GM19324 (cell line): ENCODE measurements around the gene CTTN.
"Not testable (repeated sequence)": the region's sequence is repeated elsewhere in the genome, so short reads cannot be mapped to it uniquely, and the experiment has no call there.

Experiments
- ATAC-seq: cut with Tn5 transposase; IDR thresholded peaks from one replicate; pipeline ENCODE4 v1.9.1; 2021; ENCODE audit warnings: mild to moderate bottlenecking, moderate library complexity; ENCODE audit not compliant: unreplicated experiment, low FRiP score

The CTTN gene

DNA sequence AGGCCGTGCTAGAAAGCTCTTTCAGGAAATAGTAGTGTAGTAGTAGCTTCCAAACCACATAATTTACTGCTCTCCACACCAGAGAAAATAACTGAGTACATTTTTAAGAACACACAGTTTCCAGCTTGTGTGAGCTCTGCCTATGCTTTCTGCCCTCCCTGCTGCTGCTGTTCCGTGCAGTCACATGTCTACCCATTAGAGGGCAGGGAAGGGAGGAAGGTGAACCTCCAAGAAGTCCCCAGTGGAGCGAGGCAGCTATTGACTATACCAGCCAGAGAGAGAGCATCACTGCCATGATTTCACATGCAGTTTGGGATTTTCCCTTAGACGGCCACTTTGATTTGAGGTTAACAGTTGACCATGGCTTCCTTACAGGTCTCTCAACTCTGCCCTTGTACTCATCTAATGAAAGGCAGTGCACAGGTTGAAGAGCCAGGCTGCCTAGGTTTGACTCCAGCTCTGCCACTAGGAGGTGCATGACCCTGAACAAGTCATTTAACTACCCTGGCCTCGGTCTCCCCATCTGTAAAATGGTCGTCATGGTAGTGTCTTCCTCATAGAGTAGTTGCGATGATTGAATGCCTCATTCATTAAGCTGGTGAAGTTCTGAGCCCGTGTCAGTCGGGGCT lies 19.7 kb upstream of the CTTN start:
- no peak for ATAC-seq

DNA sequence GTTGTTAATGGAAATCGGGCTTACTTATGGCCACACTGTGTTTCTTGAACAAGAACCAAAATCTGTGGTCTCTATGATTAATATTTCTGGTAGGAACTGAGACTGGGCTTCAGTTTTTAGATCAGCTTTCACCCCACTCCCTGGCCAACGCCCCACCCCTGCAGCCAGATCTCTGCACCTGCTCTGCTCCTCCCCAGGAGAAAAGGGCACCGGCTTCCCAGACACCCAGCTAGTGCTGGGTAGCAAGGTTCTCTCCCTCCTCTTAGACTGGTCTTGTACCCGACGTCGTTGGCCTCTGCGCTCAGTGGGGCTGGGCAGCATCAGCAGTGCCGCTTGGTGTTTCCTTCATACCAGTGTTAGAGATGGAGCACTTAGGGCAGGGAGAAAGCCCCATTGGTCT lies 17.0 kb upstream of the CTTN start:
- no peak for ATAC-seq

DNA sequence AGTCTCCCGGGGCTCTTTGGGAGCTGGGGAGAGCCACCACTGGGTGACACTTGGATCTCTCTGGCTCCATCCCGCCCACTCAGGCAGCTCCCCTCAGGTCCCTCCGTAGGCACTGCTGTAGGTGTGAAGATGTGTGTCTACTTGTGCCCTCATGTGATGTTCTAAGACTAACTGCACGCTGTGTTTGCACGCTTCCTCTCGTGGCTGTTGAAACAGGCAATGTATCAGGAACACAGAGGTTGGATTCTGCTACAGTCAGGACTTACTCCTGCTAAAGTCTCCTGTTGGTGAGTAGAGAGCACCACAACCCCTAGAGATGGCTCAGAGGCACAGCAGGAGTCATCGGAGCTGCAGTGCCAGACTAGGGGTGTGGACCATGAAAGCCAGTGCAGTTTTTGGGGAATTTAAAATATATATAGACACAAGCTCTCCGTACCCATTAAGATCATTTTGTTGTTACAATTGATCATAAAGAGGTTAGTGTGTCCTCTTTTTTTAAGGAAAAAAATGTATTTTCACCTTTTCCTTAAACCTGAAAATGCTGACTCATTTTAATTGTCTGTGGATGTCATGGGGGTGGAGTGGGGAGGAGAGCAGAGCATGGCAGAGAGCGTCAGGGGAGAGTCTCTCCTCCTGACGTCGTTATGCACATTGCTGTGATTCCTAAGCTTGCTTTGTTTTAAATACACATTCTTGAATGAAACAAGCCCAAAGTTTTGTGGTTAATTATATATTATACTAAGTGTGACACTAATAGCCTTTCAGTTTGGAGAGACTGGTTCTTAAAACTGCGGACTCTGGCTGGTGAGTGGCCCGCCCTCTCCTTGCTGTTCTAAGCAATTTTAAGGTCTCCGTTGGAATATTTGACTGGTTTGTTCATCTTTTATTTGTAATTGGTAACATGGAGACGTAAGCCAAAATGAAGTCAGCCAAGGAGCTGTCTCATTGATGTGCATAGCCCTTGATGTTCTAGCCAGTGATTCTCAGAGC lies 16.2 kb upstream of the CTTN start:
- ATAC-seq: no peak

DNA sequence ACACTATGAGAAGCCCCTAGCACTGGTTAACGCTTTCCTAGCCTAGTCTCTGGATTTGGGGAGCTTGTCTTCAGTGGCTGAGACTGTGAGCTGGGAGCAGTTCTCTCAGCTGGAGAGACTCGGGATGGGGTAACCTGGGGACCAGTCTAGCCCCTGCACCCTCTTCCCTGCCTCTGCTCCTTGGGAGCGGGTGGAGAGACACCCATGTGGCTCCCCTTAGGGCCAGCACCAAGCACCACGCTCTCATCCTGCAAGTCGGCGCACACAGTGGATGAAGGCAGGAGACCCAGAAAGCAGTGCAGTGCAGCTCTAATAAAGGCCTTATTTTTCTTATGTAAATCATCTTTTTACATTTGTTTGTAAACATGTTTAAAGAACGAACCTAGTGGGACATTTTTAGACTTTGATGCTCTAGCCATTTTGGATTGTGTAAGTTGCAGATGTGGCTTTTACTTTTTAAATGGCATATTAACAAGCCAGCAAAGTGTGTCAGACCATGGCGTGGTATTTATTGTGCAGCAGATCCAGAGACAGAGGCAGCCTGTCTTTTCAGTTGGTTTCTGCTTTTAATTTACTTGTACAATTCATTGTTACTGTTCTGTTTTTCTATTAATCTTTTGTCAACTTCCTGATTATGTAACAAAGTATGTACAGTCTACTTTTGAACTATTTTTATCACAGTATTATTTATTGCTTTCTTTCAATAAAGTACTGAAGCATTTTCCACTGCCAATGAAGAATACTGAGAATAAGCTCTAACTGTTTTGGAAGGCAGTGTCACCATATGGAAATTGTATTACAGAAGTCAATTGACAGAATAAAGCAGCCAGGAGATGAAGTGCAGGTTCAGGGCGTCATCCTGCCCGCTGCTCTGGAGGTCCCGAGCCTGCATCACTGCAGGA lies 14.4 kb upstream of the CTTN start:
- ATAC-seq: no peak

DNA sequence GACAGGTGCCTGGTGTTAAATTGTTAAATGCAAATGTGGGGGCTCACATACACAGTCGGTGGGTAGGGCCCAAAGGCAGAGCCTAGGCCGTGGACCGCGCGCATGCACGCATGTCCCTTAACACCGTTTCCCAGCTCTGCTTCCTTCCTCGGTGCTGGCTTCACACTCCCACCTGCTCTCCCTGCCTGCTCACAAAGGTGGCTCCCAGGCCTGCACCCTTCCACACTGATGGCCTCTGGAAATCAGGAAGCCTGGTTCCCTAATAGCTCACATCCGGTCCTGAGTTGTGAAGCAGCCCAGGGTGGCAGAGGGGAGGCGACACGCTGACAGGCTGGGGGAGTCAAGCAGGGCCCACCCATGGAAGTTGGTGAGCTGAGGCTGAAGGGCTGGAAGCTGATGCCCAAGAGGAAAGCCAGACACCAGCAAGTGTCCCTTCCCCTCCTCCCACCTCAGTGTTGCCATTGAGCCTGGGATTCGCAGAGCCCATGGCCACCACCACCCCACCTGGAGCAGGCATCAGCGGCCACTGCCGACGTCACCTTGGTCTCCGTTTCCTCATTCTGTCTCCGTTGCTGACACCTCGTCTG lies 13.7 kb upstream of the CTTN start:
- no peak for ATAC-seq

DNA sequence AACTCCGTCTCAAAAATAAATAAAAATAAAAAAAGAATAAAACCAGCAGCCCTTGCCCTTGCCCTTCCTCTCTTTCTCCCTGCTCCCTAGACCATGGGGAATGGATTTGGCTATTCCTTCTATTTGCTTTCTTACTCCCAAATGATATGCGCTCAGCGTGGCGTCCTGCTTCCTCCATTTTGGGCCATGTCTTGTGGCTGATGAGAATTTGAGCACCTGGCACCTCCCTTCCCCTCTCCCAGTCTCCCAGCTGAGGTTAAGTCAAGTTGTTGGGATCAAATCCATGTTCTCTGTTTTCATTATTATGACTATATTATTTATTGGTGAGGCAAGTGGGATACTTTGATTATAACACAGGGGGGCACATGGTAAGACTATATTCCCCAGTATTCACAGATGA lies 10.8 kb upstream of the CTTN start:
- ATAC-seq: no peak

DNA sequence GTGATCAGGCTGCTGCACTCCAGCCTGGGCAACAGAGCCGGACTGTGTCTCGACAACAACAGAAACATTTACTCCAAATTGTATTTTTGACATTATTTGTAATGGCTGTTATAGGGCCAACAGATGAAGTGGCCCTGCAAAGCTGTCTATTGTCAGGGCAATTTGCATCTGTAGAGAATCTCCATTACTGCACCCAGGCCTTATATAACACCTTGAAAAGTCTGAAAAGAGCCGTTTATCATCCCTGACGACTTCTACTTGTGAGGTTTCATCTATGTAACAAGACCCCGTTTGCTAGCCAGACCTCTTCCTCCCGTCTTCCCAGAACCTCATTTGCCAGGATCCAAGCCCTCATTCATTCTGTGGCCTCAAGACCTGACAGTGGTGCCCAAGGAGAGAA lies 9.1 kb upstream of the CTTN start:
- no peak for ATAC-seq

DNA sequence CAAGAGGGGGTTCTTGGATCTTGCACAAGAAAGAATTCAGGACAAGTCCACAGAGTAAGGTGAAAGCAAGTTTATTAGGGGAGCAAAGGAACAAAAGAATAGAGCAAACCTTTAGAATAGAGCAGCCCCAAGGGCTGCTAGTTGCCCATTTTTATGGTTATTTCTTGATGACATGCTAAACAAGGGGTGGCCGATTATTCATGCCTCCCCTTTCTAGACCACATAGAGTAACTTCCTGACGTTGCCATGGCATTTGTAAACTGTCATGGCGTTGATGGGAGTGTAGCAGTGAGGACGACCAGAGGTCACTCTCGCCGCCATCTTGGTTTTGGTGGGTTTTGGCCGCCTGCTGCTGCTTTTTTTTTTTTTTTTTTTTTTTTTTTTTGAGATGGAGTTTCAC lies 7.4 kb upstream of the CTTN start:
- not testable (repeated sequence) for ATAC-seq

DNA sequence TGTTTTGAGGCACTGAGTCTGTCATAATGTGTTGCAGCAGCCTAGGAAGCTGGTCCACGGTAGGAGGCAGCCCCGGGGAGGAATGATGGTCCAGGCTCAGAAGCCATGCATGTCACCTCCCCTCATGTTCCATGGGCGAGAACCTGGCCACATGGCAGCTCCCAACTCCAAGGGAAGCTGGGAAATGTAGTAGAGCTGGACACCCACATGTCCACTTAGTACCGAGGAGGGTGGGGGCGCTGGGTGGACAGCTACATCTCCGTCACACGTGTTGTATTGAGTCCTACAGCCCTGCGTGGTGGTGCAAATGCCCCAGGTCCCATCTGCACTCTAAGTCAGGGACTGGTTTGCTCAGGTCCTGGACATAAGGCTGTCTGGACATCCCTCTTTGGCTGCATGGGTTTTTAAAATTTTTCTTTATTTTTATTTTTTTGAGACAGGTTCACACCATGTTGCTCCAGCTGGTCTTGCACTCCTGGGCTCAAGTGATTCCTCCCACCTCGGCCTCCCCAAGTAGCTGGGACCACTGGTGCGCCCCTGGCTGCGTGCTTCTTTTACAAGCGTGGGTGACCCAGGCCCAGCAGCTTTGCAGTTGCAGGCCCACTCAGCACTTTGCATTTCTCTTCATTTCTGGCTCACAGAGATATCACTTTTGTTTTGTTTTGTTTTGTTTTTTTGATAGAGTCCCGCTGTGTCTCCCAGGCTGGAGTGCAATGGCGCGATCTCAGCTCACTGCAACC lies 3.9 kb upstream of the CTTN start:
- ATAC-seq: no peak

DNA sequence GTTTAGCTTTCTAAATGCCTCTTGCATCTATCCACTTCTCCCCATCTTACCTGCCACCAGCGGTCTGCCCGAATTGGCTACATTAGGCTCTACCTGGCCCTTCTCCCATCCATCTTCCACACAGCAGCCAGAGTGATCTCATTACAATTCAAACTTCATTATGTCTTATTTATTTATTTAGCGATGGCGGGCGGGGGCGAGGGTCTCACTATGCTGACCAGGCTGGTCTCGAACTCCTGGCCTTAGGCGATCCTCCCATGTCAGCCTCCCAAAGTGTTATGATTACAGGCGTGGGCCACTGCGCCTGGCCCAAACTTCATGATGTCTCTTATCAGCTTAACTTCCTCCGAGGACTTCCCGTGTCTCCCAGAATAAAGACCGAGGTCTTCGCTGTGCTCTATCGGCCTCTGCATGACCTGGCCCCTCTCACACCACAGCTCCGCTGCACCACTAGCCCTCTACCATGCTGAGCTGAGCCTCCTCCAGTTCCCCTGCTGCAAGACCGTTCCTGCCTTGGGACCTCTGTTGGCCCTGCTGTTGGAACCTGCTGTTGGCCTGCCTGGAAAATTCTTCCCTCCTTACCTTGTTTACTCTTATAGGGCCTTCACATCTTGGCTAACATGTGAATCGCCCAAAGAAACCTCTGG lies 870 bp upstream of the CTTN start:
- no peak for ATAC-seq

DNA sequence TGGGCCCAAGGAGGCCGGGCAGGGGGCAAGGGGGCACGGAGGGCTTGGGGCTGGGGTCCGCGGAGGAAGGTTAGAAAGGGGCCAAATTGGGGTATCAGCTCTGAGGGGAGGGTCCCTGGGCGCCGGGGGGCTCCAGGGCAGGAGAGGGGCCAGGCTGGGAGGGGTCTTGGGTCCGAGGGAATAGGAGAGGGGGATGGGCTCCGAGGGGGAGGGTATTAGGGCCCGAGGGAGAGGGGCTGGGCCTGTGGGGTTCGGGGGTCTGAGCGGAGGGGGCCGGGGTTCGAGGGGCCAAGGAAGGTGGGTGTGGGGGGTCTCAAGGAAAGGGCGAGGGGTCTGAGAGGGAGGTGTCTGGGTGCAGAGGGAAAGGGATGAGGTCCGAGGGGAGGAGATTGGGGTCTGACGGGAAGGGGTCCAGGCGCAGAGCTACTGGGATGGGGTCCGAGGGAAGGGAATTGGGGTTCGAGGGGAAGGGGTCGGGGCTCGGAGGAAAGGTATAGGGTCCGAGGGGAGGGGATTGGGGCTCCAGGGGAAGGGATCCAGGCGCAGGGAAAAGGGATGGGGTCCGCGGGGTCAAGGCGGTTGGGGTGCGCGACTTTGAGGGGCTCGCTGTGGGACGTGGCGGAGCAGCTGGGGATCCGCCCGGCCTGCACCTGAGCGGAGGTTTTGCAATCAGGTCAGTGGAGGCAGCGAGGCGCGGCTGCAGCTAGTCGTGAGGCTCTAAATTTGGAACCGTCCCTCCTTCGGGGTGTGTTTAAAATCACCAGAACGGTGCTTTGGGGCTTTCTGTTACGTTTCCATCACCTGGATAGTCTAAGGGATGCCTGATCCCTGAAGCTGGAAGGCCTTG lies 728 bp downstream of the CTTN start:
- no peak for ATAC-seq

DNA sequence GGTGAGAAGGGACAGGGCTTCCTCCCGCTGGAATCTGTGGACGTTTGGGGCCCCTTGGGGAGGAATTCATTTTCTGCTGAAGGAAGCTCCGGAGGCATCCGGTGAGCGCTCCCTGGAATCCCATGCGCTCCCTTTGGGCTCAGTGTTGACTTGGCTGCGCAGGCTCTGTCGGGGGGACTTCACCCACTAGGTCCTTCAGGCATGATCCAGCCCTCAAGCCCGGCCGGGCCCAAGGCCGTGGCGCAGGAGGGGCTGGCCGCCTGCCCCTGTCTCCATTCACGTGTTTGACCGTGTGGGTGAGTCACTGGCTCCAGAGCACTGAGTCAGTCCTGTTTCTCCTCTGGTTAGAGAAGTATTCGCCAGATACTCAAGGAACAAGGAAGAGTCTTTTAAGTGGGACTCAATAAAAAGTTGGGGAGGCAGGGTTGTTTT lies 1.4 kb downstream of the CTTN start:
- ATAC-seq: no peak

DNA sequence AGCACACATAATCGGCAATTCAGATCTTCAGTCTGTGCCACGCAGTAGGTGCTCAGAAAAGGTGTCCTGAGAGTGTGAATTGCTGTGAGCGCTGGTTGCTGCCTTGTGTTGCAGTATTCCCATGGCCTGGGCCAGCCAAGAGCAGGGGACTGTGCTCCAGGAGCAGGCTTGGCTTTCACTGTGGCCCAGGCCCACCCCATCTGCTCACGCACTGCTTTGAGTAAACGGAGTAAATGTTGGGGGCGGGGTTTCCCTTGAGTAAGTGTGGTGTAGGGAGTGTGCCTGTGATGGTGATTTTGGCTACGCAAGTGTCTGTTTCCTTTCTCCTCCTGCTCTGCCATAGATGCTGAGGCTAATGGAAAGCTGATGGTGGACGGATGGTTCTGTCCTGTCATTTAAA lies 2.3 kb downstream of the CTTN start:
- no peak for ATAC-seq

DNA sequence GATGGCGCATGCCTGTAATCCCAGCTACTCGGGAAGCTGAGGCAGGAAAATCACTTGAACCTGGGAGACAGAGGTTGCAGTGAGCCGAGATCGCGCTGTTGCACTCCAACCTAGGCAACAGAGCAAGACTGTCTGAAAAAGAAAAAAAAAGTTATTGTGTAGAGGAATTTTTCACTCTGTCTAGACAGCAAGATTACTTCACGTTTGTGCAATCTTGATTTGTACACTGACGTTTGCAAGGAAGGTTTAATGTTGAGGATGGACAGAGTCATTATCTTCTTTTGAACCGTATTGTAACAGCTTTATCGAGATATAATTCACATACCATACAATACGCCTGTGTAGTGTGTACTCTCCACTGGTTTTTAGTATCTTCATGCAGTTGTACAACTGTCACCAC lies 3.7 kb downstream of the CTTN start:
- ATAC-seq: no peak

DNA sequence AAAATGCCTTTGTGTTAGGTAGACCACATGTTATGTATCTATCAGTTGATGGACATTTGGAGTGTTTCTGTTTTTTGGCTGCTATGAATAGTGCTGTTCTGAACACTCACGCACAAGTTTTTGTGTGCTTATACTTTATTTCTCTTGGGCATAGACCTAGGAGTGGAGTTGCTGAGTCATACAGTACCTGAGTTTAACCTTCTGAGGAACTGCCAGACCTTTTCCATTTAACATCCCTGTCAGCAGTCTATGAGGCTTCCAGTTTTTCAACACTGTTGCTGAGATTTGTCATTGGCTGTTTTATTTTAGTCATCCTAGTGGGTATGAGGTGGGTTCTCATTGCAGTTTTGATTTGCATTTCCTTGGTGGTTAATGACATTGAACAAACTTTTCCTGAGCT lies 4.4 kb downstream of the CTTN start:
- ATAC-seq: no peak

DNA sequence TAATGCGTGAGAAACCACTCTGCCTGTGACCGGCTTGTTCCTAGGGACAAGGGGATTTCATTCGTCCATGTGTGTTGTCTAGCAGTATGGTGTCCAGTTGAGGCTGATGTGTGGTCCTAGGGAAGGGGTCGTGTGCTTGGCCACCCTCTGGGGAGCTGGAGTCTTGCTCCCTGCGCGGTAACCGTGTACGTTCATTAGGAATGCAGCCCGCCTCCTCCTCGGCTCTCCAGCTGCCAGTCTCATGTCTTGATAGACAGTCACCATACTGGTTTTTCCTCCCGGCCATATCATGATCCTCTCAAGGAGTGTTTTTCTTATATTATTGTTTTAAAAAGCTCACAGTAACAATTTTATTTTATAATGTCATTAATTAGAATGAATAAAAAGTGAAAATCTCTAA lies 5.9 kb downstream of the CTTN start:
- no peak for ATAC-seq

DNA sequence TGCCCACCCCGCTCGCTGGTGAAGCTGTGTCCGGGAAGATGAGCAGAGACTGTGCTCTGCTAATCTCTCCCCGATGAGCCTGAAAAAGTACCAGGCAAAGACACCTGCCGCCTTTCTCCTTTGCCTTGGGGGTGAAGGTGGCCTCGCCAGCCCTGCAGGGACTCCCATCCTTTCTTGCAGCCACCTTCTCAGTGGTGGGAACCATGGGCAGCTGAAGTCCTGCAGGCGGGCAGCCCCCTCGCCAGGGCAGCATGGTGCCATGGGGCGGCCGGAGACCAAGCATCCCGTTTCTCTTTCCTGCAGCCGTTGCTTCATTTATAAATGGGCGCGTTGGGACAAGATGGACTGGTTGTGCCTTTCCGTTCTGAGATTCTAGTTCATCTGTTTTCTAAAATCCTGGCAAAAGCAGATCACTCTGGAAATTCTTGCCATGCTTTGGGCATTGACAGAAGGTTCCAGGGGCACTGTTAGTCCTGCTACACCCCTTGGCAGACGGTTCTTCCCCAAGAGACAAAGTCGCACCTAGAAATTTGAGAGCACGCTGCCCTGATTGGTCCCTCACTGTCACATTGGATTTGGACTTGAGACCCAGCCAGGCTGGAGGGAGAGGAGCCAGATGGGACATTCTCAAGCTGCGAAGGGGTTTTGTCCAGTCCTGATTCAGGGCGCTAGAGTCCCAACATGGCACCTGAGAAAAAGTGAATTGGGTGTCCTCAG lies 7.5 kb downstream of the CTTN start:
- ATAC-seq: no peak

DNA sequence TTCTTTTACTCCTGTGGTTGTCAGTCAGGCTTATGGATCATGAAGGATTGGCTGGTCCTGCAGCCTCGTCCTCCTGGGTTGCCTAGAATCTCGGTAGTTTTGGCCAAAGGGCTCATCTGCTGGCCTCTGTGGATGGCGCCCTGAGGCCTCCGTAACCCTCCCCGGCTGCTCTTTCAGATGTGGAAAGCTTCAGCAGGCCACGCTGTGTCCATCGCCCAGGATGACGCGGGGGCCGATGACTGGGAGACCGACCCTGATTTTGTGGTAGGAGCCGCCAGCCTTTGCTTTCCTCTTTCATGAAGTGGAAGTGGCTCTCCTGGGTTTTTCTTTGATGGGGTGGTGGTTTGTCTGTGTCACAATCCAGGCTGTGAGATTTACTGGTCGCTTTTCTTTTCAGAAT lies 8.8 kb downstream of the CTTN start:
- ATAC-seq: no peak
